HG03066 (cell line): Measurements from ENCODE around the gene SERP2.

Experiments used
- ATAC-seq: cut with Tn5 transposase; IDR thresholded peaks from one replicate; pipeline ENCODE4 v1.9.1; 2021; ENCODE audit warnings: low read depth; ENCODE audit not compliant: unreplicated experiment

The SERP2 gene

GRCh38 chr13:44431150-44431549 is 57.5 kb downstream of the SERP2 start:
- ATAC-seq = no peak

DNA sequence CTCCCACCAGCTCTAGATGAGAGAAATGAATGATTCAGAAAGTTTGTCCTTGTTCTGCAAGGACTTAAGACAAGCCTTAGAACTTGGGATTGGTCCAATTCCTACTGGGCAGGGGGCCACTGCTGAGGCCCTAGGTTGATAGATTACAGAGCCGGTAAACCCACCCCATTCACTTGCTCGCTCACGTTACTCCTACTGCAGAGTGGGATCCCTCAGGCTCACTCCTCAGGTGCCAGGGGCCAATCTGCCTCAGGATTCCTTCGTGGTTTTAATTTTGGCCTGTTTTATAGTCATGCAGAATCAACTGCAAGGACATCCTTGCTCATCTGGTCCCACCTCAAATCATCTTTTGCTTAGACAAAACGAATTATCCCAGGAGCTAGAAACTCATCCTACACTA is 59.0 kb downstream of the SERP2 start:
- ATAC-seq = no peak

- no peak for ATAC-seq
These were observed 60.5 kb downstream of the SERP2 start for GRCh38 chr13:44433863-44434765.

- ATAC-seq = no peak
These were observed 61.1 kb downstream of the SERP2 start for GRCh38 chr13:44434766-44435141.

DNA sequence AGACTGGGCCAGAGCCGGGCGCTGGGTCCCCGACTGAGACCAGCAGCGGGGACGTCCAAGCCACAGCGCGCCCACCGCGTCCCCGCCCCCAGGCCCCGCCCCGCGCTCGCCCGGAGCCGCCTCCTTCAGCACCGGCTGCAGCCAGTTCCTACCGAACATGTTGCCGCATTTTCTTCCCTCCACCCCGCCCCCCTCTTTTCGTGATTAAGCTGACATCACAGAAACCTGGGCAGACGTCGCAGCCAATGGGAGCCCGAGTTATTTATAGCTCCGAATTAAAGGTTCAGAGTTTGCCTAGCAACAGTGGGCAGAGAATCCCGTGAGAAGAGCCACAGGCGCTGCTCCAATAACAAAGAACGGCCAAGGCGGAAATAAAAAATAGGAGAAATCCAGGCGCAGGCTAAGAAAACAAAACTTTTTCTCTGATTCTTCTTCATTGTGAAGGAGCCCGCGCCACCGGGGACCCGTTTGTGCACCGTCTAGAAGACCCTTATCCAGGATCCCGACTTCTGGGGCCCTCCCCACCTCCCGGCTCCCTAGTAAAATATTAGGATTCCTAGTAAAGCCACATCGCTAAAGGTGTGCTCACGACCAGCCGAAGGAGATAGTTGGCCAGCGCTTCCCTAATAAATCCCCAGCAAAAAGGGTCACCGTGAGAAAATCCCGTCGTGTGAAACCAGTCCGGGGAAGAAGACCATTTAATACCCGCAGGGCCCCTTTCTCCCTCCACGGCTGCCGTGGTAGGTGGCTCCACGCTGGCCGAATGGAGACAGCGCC is 61.7 kb downstream of the SERP2 start:
- ATAC-seq = no peak

GRCh38 chr13:44435919-44436510 is 62.4 kb downstream of the SERP2 start:
- ATAC-seq = no peak

DNA sequence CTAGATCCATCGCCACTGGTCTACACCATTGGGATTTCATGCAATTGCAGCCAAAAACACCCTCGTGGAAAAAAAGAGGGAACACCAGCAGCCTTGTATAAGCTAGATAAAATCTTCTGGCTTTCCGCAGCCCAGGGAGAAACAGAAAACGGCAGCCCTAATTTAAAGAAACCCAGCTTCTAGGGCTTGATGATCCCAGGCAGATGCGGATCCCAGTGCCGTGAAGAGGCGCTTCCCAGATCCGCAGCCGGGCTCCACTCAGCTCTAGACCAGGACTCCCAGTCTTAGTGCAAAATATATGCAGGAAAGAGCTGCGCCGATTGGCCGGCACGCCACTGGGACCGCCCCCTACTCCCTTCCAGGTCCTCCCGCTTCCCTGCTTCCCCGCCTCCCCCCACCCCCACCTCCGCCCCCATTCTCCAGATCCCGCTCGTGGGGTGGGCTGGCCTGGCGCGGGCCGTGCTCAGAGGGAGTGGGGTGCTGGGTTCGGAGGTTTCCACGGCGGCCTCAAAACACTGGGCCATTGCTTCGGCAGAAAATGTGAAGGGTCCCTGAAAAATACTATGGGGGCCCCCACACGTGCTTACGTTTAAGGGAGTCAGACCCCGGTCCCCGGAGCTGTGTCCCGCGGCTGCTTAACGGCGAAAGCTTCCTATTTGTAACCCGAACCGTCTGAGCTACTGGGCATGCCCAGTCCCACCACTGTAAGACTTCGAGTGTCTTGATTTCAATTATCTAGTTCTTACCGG is 63.1 kb downstream of the SERP2 start:
- ATAC-seq = no peak

GRCh38 chr13:44437356-44438233 is 64.0 kb downstream of the SERP2 start:
- no peak for ATAC-seq

- no peak for ATAC-seq
These were observed 64.6 kb downstream of the SERP2 start for GRCh38 chr13:44438234-44438579.

DNA sequence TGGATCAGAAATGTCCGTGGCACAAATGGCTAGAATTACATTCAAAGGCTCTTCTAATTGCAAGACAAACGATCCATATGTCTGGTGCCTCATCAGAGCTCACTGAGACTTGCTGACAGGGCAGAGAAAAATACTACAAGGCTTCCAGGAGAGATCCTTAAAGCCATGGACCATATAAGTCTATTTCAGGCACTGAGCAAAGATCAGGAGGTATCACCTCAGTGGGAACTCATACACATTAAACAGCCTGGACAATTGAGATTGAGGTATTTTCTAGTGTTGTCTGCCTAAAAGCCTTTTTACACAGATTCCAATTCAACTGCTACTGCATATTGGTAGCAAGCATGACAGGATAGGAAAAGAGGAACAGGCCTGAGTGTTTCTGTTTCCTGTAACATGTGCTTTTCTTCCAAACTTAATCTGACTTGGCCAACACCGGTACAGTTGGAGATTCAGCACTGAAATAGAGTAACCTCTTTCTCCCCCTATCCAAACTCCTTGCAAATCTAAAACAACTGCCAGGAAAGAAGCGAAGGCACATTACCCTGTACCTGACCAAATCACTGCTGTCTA is 65.9 kb downstream of the SERP2 start:
- ATAC-seq = no peak

GRCh38 chr13:44440046-44440608 is 66.5 kb downstream of the SERP2 start:
- no peak for ATAC-seq
